ENCODE measurements around the gene SYCE1. TPM values are rescaled to one million over a fixed set of nuclear protein-coding genes. Genes with fewer than 3 reads are reported as not detected.
"Not testable (repeated sequence)": the region's sequence is repeated elsewhere in the genome, so short reads cannot be mapped to it uniquely, and the experiment has no call there.

The SYCE1 gene
- total RNA-seq: 10 to 100 TPM in 1 of 4 donors, under 1 TPM in 1, not detected in 2; 0.60 to 10.2 TPM

DNA sequence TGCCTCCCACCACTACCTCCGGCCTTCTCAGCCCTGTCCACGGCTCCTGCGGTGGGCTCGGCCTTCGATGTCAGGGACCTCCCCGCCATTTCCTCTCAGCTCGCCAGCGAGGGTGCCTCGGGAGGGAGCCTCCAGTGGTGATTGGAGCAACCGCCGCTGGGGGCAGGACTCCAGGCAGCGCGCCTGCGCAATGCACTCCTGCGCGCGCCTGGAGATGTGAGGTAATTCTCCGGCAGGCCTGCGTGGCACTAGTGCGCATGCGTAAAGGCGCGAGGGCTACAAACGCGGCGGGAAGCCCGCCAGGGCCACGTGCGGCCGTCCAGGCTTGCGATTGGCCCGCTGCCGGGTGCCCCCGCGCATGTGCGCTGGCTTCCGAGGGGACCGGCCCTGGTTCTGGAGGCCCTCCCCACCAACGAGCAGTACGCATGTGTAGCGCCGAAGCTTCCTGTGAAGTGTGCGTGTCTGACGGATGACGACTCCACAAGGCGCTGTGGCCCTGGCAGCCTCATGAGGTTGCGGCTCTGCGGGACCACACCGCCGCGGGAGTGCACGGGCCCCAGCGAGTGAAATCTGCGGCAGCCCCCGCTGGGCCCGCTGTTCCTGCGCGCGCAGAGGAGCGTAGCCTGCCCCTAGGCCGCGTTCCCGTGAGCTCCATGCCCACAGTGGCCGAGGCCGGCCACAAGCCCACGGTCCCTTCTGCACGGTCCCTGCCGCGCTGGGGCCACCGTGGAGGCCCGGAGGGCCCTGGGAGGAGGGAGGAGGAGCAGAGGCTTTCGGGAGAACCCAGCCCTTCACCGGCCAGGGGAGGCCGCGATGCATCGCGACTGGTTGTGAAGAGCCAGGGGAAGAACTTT lies at the start of gene SYCE1:
SYCE1 (minus strand) TSS at position 143 of the 854 bp plus-strand sequence; CDS start at position 89, 54 bp downstream.
- DNase-seq (ENCODE audit: low spot score): no peak
- TF ChIP-seq, protein P1, sequence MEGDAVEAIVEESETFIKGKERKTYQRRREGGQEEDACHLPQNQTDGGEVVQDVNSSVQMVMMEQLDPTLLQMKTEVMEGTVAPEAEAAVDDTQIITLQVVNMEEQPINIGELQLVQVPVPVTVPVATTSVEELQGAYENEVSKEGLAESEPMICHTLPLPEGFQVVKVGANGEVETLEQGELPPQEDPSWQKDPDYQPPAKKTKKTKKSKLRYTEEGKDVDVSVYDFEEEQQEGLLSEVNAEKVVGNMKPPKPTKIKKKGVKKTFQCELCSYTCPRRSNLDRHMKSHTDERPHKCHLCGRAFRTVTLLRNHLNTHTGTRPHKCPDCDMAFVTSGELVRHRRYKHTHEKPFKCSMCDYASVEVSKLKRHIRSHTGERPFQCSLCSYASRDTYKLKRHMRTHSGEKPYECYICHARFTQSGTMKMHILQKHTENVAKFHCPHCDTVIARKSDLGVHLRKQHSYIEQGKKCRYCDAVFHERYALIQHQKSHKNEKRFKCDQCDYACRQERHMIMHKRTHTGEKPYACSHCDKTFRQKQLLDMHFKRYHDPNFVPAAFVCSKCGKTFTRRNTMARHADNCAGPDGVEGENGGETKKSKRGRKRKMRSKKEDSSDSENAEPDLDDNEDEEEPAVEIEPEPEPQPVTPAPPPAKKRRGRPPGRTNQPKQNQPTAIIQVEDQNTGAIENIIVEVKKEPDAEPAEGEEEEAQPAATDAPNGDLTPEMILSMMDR (IDR thresholded peaks at IDR 0.05): no peak
- no peak for ATAC-seq (ENCODE audit: low FRiP score)

- TF ChIP-seq, protein P1 (IDR thresholded peaks at IDR 0.05): no peak
- DNase-seq (ENCODE audit: low spot score): no peak
- ATAC-seq (ENCODE audit: low FRiP score): no peak
These were observed 49.6 kb upstream of the SYCE1 start for GRCh38 chr10:133614830-133615580.

- DNase-seq (ENCODE audit: low spot score): no peak
- ATAC-seq (ENCODE audit: low FRiP score): no peak
- TF ChIP-seq, protein P1 (IDR thresholded peaks at IDR 0.05): no peak
These were observed 48.3 kb upstream of the SYCE1 start for GRCh38 chr10:133613699-133614098.

GRCh38 chr10:133611079-133611478 lies 45.7 kb upstream of the SYCE1 start:
- no peak for DNase-seq (ENCODE audit: low spot score)

GRCh38 chr10:133608855-133609254 lies 43.5 kb upstream of the SYCE1 start:
- ATAC-seq (ENCODE audit: low FRiP score) (no peak), DNase-seq (ENCODE audit: low spot score) (no peak)
- TF ChIP-seq, protein P1 (IDR thresholded peaks at IDR 0.05): no peak

More at GRCh38 chr10:133611079-133611478, 45.7 kb upstream of the SYCE1 start:
- TF ChIP-seq, protein P1 (IDR thresholded peaks at IDR 0.05): no peak
- no peak for ATAC-seq (ENCODE audit: low FRiP score)

GRCh38 chr10:133603434-133603833 lies 38.1 kb upstream of the SYCE1 start:
- not testable (repeated sequence) for ATAC-seq (ENCODE audit: low FRiP score); DNase-seq (ENCODE audit: low spot score)

DNA sequence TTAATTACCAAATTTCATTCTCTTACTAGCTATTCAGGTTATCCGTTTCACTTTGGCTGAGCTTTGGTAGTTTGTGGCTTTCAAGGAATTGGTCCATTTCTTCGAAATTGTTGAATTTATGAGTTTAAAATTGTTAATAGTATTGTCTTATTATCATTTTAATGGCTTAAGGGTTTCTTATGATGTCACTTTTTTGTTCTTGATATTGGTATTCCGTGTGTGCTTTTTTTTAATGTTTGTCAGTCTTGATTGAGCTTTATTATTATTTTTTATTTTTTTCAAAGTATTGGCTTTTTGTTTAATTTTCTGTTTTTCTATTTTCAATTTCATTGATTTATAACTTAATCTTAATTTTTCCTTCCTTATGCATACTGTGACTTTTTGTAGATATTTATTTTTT lies 35.3 kb upstream of the SYCE1 start:
- DNase-seq (ENCODE audit: low spot score) (no peak), ATAC-seq (ENCODE audit: low FRiP score) (no peak)
- TF ChIP-seq, protein P1 (IDR thresholded peaks at IDR 0.05): no peak

GRCh38 chr10:133599869-133600268 lies 34.5 kb upstream of the SYCE1 start:
- ATAC-seq (ENCODE audit: low FRiP score); DNase-seq (ENCODE audit: low spot score): not testable (repeated sequence)

Measured in omental fat pad (tissue), 4 donors.